Stimulated activated naive CD4-positive, alpha-beta T cell treated with Interleukin-2 at 50 U/mL for 16 hours (primary cell): Measurements from ENCODE around the gene CLRN3.

Experiments
- DNase-seq: peaks from one replicate; lab custom pipeline; 2025; lab: John Stamatoyannopoulos, UW

The CLRN3 gene

DNA sequence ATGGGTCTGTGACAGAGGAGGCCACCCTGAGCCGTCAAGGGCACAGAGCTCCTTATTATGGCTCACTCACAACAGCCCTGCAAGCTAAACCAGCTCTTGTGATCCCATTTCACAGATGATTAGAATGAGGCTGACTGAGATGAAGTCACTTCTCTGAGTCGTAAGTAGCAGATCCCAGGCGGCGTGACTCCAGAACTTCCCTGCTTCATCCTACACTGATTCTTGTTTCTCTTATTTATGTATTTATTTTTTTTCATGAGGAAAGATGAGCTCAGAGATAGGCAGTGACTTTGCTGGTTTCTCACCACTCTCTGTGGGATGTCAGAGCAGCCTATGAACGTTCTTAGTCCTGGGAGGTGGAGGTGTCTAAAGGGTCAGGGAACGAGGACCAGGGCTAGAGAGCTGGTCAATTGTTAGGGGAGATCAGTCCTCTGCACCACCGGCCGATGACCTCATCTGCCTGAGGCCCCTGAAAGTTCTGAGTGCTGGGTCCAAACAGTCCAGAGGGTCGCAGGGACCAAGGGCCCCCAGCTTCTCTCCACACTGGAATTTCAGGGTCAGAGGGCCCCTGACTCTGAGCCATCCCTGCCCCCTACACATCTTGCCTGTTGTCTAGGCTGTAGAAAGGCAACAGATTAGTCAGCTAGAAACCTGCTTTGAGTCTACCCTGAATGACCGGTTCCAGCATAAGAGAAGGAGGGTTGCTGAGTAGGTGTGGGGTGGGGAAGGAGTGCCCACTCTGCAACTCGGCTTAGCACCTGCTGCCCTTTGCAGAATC lies 17.9 kb downstream of the CLRN3 start:
- no peak for DNase-seq

DNA sequence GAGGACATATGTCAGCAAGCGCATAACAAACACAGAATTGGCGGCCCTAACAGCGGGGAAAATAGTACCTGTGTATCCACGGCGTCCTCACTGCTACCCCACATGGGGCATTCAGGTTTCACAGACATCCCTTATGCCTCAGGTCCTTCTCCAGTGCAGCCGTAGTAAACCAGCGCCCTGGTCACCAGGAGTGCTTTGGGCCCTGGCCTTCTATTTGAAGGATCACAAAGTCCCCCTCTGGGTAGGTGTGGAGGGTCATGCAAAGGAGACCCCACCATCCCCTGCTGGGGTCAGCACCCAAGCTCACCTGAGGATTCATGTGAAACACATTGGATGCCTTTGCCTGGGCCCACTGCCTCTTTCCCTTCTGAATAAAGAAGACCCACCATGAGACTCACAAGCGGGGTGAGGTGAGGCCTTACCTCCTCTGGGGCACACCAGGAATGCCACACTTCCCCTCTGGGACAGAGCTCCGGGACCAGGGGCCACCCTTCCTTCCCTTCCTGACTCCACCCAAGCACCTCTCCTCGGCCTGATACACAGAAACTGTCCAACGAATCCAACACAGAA lies 18.8 kb downstream of the CLRN3 start:
- no peak for DNase-seq

DNA sequence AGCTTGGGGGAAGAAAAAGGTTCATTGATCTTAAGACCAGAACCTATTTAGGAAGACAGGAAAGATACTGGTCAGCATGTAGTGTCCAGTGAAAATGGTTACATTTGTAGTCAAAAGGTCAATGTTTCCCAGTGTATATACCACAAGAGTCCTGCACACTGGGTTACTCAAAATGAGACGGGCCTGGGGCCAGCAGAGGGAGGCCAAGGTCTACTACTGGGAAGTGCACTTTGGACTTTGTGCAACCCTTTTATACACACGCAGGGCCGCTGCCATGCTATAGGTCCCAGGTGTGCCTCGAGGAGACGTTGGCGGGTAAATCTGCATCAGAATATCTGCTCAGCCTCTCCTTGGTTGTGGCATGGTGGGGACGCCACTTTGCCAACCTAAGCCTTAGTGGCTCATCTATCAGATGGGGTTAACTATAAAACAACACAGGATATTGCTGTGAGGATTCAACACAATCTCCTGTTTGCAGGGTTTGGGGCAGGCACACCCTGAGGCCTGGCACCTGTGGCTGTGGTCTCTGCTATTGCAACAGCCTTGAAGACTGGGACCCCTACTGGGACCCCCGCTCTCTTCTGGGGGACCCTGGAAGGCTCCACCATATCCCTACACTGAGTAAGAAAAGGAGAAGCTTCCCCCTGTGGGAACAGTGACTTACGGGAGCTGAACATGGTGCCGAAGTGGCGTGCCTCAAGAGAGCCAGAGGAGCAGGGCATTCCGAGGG lies 19.7 kb downstream of the CLRN3 start:
- no peak for DNase-seq

DNA sequence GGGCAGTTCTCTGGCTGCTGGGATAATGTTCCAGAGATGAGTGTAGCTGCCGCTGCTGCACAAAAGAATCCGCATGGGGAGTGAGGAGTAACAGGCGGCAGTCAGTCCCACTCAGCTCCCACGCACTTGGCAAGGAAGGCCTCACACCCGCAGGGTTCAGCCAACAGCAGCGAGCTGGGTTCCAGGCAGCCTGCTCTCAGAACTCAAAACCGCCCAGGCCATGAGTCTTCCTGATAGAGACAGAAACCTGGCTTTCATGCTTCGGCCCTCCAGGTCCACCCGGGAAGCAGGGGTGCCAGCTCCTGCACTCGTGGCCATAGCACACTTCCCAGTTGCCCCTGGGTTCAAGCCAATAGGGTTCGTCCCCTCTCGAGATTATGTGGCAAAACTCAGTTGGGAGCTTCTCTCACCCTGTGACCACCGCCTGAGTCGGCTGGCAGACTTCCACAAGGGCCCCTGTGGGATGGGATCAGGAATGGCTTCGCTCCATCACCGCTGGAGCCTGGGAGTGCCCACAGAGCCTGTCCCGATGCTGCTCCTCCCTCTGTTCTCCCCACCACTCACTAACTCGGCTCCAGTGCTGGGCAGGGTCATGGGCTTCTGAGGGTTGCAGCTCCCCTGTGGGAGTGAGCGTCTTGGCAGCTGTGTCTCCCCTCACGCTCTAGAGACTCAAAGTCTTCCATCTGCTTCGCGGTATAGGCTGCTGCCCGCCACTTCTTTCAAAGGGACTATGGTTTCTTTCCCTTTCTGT lies 20.6 kb downstream of the CLRN3 start:
- no peak for DNase-seq

DNA sequence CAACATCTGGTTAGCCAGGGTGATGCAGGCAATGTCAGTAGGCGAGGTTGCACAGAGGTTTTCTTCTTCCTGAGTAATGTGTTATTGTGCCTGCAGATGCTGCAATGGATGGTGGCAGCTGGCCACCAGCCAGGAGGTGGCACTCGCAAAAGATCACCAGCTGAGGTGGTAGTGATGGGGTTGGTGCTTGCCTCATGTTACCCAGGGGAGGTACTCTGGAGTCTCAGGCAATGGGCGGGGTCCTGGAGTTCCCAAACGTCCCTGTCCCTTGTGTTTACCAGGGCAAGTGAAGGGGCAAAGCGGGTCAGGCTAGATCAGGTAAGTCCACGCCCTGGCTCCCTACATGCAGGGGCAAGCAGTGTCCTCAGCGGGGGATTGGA lies 21.1 kb downstream of the CLRN3 start:
- no peak for DNase-seq

DNA sequence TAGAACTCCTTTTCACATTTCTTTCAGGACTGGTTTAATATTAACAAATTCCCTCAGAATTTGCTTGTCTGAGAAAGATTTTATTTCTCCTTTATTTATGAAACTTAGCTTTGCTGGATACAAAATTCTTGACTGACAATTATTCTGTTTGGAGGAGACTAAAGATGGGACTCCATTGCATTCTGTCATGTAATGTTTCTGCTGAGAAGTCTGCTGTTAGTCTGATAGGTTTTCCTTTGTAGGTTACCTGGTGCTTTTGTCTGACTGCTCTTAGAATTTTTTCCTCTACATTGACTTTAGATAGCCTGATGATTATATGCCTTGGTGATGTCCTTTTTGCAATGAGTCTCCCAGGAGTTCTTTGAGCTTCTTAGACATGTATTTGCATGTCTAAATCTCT lies 23.4 kb downstream of the CLRN3 start:
- no peak for DNase-seq

DNA sequence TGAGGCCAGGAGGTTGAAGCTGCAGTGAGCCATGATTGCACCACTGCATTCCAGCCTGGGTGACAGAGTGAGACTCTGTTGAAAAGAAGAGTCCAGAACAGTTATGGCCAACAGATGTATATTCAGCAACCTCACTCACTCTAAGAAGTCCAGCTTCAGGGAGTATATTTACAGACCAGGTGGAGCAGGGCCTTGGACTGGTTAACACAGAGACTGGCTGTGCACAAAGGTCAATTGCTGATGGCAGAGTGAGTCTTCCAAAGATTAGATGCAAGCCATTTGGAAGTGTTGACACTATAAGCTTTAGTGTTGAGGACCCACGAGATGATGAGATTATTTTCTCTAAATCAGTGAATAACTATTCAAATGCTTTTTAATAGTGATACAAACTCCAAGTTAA lies 24.9 kb downstream of the CLRN3 start:
- DNase-seq = no peak

DNA sequence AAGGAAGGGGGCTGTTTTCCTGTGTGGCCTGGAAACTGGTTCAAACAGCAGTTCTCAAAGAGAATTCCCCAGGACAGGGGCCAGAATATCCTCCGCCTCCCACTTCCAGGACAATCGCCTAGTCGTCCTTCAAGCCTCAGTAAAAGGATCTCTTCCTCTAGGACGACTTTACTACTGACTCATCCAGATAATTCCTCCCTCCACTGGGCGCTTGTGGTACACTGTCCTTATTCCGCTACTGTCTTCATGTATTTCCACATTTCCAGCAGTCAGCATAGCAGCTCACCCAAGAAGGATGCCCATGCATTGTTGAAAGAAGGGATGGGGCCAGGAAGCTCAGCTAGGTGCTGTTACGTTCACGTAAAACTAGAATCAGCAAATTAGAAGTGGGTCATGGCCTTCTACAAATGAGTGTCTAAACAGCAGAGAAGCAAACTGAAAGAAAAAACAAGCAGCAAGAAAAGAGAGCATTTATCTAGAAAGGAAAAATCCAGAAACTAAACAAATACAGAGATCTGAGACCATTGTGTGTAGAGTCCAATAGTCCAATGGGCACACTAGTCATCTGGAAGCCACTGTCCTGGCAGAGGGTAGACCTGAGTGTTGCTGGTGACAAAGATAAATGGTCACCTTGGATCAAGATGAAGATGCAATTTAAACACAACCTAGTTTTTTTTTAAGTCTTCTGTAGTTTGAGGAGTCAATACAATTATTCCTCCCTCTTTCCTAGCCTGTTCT lies 26.3 kb downstream of the CLRN3 start:
- no peak for DNase-seq

DNA sequence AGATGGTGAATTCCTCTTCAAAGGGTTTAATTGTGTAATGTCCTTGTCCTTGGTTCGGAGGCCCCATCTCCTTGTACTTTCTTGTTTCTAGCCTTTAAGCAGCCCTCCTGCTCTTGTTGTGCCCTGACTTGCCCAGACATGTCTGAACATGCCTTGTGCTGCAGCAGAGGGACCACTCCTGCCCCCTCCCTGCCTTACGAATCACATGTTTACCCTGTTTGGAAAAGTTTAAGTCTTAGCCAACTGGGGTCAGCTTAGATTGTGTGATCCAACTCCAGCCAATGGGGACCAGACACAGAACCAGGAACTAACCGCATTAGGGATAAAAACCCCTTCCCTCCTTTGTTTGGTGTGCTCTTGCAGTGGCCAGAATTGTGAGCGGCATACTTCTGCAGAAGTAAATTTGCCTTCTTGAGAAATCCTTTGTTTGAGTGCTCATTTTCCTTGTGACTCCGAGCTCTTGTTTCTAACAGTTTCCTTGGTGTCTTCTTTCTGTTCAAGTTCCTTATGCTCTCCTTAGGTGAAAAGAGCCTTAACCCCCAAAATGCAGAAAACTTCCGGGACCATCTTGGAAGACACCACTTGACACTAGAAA lies 29.4 kb downstream of the CLRN3 start:
- no peak for DNase-seq

DNA sequence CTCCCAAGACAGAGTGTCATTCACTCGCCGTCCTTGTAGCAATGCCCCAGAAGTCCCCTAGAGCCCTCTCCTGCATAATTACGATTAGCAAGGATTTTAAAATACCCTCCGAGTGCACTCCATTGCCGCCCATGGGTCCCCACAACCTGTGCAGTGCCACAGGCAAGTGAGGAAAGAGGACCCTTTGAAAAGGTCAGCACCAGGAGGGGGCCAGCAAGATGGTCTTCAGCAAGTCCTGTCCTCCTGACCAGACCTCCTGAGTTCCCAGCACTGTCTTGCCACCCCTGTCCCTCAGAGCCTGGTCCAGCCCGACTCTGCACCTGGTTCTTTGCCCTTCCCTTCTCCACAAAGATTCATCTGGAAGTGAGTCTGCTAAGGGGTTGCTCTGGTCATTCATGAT lies 32.1 kb downstream of the CLRN3 start:
- DNase-seq = no peak

DNA sequence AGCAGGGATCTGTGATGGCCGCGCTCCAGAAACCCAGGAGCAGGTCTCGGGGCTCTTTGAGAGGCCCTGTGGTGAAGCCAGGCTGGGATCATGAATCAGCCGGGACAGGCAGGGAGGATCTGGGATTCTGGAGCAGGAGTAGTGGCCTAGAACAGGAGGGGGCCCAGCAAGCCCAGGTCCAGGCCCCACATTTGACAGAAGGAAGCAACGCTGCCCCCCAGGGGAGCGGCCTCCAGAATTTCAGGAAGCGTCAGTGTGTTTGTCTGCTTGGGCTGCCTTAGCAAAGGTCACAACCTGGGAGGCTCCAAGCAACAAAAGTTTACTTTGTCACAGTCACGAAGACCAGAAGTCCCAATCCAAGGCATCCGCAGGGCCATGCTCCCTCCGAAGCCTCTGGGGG lies 36.8 kb downstream of the CLRN3 start:
- no peak for DNase-seq

DNA sequence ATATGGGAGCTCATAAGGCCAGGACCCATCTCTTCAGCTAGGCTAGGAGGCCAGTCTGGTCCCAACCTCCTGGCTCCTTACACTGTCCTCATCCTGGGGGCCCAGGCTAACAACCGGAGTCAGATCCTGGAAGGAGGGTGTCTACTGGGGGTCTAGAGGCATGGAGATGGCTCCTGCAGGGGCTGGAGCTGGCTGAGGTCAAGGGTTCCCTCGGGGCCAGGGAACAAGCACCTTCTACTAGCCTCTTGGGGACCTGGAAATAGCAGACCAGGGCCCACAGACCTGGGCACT lies 37.2 kb downstream of the CLRN3 start:
- DNase-seq = no peak

DNA sequence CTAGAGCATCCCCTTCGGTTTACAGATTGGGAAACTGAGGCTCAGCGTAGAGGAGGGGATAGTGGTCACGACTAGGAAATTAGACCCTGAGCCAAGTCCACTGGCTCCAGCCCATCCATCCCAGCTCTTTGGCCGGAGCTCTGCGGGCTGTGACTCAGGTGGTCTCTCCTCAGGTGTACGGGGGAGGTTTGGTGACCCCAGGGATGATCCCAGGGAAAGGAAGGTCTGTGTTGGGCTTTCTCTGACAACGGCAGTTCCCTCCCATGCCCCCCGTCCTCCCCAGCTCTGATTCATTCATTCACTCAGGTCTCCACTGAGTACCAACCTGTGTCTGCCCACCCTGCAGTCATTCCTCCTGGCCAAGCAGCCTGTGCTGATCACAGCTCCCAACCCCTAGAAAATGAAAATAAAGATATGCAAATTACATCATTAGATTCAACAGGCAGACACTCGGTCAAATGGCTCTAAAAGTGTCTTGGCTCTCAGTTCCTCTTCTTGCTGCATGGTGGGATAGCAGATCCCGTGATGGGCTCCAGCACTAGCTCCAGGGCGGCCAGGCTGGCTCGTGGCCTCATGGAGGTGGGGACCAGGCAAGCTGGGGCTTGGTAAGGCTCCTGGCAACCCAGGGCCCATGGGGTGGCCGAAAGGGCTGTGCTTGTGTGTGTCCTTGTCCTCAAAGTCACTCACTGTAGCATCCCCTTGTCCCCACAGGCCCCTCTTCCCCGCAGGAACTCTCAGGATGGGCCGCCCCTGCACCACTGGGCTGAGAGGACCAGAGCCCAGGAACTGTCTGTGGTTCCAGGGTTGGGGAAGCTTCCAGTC lies 37.8 kb downstream of the CLRN3 start:
- DNase-seq = no peak

DNA sequence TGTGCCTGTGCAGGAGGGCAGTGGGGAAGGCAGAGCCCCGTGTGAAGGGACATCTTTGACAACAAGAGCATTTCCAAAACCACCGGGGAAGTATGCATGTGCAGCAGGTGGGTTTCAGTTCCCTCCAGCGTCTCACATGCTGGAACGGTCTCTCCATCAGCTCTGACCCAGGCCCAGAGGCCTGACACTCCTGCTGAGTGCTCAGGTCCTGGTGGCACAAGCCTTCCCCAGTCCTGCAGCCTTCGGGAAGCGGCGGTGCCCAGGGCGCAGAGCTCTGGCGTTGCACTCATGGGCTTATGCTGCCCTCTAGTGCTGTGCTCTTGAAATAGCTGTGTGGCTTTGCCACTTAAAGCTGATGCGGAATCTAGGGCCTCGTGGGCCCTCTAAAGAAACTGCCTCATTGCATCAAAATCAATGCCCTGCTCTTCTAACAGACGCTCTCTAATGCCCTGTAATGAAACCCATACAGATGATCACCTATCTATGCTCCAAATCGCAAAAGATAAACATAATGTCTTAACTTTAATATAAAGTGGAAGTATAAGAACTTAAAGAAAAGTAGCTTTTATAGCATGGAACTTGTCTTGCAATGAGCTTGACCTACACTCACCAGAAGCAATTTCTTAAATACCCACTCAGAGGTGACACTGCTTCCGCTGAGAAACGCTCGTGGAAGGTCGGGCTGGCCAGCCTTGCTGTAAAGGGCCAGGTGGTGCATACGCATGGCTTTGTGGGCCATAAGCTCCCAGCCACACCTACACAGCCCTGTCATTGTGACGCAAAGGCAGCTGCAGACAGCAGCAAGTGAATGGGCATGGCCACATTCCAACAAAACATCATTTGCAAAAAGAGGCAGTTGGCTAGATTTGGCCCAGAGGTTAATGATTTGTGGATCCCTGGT lies 38.6 kb downstream of the CLRN3 start:
- peak; percentile 26 for DNase-seq

DNA sequence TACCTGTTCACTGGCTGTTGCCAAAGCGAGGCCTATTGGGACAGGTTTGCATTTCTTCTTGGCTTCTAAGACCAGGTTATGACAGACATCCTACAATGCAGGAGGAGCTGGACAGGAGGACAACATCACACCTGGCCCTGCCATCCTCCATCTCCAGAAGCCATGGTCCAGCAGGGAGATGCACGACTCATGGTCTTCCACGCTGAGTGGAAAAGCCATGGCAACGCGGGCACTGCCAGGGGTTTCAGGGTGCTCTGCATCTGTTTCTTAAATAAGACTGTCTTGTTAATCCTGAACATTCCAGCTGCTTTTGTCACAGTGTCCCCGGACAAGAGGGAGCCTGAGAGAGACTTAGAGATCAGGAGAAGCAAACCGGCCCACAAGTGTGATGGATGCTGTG lies 40.3 kb downstream of the CLRN3 start:
- no peak for DNase-seq

DNA sequence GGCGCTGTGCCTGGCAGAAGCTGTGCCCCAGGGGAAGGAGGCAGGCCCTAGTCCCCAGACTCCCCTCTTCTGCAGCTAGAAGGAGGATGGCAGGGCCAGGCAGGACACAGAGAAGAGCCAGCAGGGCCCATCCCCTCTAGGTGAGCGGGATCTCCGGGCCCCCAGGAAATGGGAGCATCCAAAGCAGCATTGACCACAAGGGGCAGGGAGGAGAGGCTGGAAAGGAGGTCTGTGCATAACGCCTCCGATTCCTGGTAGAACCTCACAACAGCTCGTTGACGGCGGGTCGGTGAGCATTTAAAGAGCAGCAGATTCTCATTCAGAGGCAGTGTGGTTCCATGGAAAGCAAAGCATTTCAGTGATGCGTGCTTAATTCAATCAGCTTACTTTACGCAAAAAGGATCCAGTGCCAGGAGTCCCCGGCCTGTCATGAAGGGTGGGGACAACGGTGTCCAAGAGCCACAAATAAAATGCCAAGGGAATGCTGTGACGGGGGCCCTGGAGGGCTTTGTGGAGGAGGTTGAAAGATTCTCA lies 41.0 kb downstream of the CLRN3 start:
- DNase-seq = no peak

DNA sequence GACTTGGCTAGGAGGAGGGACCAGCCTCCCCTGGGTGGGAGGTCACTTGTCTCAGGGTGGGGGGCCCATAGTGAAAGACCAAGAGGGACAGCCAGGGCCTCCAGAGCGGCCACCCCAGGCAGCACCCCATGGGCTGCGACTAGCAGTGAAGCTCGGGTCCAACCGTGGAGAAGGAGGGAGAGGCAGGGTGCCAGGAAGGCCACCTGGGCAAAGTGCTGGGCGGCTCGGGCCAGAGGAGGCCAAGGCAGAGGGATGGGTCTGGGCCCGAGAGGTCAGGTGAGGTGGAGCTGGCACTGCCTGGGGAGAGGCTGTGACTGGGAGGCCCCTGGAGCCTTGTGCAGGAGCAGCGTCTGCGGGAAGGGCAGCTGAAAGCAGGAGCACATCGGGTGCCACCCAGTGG lies 41.8 kb downstream of the CLRN3 start:
- no peak for DNase-seq

DNA sequence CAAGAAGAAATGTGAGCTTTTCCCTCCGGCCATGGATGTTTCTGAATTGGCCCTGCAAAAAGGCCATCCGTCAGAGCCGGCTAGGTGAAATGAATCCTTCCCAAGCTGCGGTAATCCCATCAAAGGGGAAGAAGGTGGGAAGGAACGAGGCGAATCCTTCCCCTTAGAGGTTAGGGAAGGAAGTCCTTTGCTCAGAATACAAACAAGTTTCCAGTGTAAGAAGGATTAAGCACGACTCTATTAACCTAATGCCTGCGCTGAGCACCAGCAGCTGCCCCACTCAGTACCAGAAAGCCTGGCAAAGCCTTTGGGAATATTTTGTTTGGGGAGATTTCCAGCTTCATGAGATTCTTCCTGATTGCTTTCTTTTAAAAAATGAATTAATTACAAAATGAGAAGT lies 42.8 kb downstream of the CLRN3 start:
- no peak for DNase-seq

DNA sequence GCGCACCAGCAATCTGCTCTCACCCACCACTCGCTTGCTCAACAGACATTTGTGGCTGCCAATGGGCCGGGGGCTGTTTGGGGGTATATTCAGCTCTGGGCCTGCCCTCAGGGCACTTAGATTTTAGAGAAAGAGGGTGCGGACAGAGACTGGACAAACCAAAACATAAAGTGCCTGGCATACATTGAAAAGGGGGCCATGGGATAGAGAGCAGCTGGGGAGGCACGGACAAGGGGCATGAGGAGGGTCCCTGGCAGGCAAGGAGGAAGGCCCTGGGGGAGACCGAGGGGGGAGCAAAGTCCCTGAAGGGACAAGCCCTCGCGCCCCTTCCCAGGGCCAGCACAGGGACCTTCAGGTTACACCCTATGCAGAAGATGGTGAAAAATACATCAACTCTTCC lies 43.5 kb downstream of the CLRN3 start:
- DNase-seq = no peak

DNA sequence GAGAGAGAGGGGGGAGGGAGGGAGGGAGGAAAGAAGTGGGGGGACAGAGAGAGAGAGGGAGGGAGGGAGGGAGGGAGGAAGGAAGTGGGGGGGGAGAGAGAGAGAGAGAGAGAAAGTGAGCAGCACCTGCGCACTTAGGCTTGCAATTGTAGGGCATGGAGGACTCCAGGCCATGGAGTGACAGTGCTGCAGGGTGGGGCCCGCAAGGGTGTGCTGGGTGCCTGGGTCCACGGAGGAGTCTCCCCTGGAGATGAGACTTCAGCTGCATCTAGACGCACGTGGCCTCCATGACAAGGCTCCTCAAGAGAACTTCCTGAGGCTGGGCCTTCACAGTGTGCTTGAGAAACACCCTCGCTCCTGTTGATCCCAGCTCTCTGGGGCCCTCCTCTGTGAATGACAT lies 44.5 kb downstream of the CLRN3 start:
- no peak for DNase-seq
